Measurements from ENCODE around the gene SPACA4. TPM values are rescaled to one million over a fixed set of nuclear protein-coding genes. Genes with fewer than 3 reads are reported as not detected.

The SPACA4 gene
- total RNA-seq, 1 donor from 2014 or later: not detected

- Histone ChIP-seq H3K79me2 (ENCODE audit: low read depth) (no peaks in the 10 kb centered on the region), H3K4me1 (peaks cover 13% of the 10 kb centered on the region), H3K9me3 (ENCODE audit: low read depth) (no peaks in the 10 kb centered on the region), H3K36me3 (no peaks in the 10 kb centered on the region), H2AFZ (replicated peaks) (no peak overlapping the region), H3F3A (ENCODE audit: low read depth) (peaks cover 11% of the 10 kb centered on the region), H3K27me3 (no peaks in the 10 kb centered on the region), H3K9ac (no peak overlapping the region), H3K4me2 (no peak overlapping the region), H4K20me1 (ENCODE audit: low read depth) (peaks cover 5% of the 10 kb centered on the region), H3K4me3 (no peak overlapping the region), H3K27ac (no peak overlapping the region)
- Mint-ChIP-seq H3K4me3 (no peak overlapping the region), H3K4me1 (peaks cover 9% of the 10 kb centered on the region), H3K27ac (no peak overlapping the region), H3K9me3 (no peaks in the 10 kb centered on the region), H3K36me3 (no peaks in the 10 kb centered on the region), H3K27me3 (ENCODE audit: insufficient read depth, low read depth) (peaks cover 2% of the 10 kb centered on the region)
- DNase-seq (ENCODE audit: low spot score): no peak
- TF ChIP-seq EZH2 (IDR thresholded peaks at IDR 0.05) (no peak), CTCF (IDR thresholded peaks at IDR 0.05) (no peak), EZH2phosphoT487 (IDR thresholded peaks at IDR 0.05) (no peak)
These were observed 3.1 kb downstream of the SPACA4 start for GRCh38 chr19:48609571-48610108.

- TF ChIP-seq EZH2 (IDR thresholded peaks at IDR 0.05): no peak
- TF ChIP-seq EZH2phosphoT487 (IDR thresholded peaks at IDR 0.05): no peak
- TF ChIP-seq CTCF (IDR thresholded peaks at IDR 0.05): no peak
- Histone ChIP-seq H3K27me3 (no peaks in the 10 kb centered on the region), H3K4me3 (no peak overlapping the region), H3K9me3 (ENCODE audit: low read depth) (no peaks in the 10 kb centered on the region), H3K4me2 (no peak overlapping the region), H3K36me3 (no peaks in the 10 kb centered on the region), H3F3A (ENCODE audit: low read depth) (peaks cover 33% of the 10 kb centered on the region), H3K27ac (no peak overlapping the region), H3K4me1 (peaks cover 30% of the 10 kb centered on the region), H4K20me1 (ENCODE audit: low read depth) (peaks cover 27% of the 10 kb centered on the region), H3K9ac (no peak overlapping the region), H3K79me2 (ENCODE audit: low read depth) (peaks cover 12% of the 10 kb centered on the region), H2AFZ (replicated peaks) (no peak overlapping the region)
- peak overlapping the region; percentile 29 for H3K27ac Mint-ChIP-seq
- peaks cover 4% of the 10 kb centered on the region for H3K27me3 Mint-ChIP-seq (ENCODE audit: insufficient read depth, low read depth)
- peaks cover 8% of the 10 kb centered on the region for H3K36me3 Mint-ChIP-seq
- H3K4me3 Mint-ChIP-seq: no peak overlapping the region
- no peaks in the 10 kb centered on the region for H3K9me3 Mint-ChIP-seq
- H3K4me1 Mint-ChIP-seq: peaks cover 16% of the 10 kb centered on the region
- DNase-seq (ENCODE audit: low spot score): no peak
These were observed 5.3 kb downstream of the SPACA4 start for GRCh38 chr19:48611872-48612271.

DNA sequence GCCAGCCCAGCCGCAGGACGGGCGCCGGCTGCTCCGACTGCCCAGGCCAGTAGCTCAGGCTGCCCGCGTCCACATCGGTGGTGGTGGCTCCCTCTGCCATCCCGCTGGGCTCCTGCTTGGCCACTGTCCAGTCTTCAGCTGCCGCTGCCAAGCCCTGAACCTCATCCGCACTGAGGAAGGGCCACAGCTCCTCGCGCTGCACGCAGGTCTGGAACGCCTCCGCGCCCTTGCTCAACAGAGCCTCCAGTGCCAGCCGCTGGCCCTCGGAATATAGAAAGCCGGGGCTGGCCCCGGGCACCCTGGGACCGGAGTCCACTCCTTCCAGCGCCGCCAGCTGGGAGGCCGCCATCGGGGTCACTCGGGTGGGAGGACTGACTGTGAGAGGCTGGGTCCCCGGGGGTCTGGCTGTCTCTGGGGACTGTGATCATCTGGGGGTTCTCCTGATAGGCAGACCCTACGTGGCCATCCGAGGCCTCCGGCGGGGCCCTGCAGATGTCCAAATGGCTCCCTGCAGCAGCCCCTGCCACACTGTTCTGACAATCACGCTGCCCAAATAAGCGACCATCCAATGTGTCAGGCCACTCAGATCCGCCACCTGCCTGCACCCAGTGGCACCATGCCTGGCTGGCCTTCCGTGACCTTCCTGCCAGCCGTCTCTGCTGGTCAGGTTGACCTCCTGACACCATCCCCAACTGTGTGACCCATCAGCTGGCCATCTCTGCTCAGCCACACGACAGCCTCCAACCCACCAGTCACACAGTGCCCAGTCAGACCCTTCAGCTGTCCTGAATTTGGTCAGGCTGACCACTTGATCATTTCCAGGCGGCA, 6.7 kb downstream of the SPACA4 start:
- peaks cover 11% of the 10 kb centered on the region for H3K36me3 Mint-ChIP-seq
- Histone ChIP-seq H3K79me2 (ENCODE audit: low read depth) (peaks cover 26% of the 10 kb centered on the region), H3K4me2 (no peak overlapping the region), H3K36me3 (no peaks in the 10 kb centered on the region), H3F3A (ENCODE audit: low read depth) (peaks cover 47% of the 10 kb centered on the region), H3K4me1 (peaks cover 41% of the 10 kb centered on the region), H3K27me3 (no peaks in the 10 kb centered on the region), H4K20me1 (ENCODE audit: low read depth) (peaks cover 41% of the 10 kb centered on the region), H3K9me3 (ENCODE audit: low read depth) (no peaks in the 10 kb centered on the region), H3K27ac (no peak overlapping the region), H3K9ac (no peak overlapping the region), H2AFZ (replicated peaks) (no peak overlapping the region), H3K4me3 (no peak overlapping the region)
- peak overlapping the region; percentile 72 for H3K4me3 Mint-ChIP-seq
- H3K27me3 Mint-ChIP-seq (ENCODE audit: insufficient read depth, low read depth): peaks cover 4% of the 10 kb centered on the region
- no peaks in the 10 kb centered on the region for H3K9me3 Mint-ChIP-seq
- no peak for TF ChIP-seq CTCF (IDR thresholded peaks at IDR 0.05)
- no peak for TF ChIP-seq EZH2 (IDR thresholded peaks at IDR 0.05)
- no peak for TF ChIP-seq EZH2phosphoT487 (IDR thresholded peaks at IDR 0.05)
- DNase-seq (ENCODE audit: low spot score): no peak
- H3K4me1 Mint-ChIP-seq: peaks cover 25% of the 10 kb centered on the region
- peak overlapping the region; percentile 95 for H3K27ac Mint-ChIP-seq

Data from neural progenitor cell (in vitro differentiated cells).